Breast epithelium (tissue), 4 donors: ENCODE measurements around the gene LMX1B. TPM values are rescaled to one million over a fixed set of nuclear protein-coding genes. Genes with fewer than 3 reads are reported as not detected.
A peak's percentile ranks its signal among the peaks of the same experiment; 100 is the strongest.

Source experiments
- DNase-seq, 2 donors: peaks; one replicate each; pipeline ENCODE4 v3.0.0-alpha.2; 2019; ENCODE audit warnings: low spot score in 2 of 2
- H3K27ac ChIP-seq, 2 donors: fragments of 200-600 bp; sonication (generic) in 1 of 2; one replicate each; pipeline ENCODE4 v1.5.1; 2016 to 2019; ENCODE audit warnings: mild to moderate bottlenecking in 1 of 2
- H3K27me3 ChIP-seq, 2 donors: fragments of 200-600 bp; sonication (generic) in 1 of 2; one replicate each; pipeline versions ENCODE4 v1.5.1 to v1.6.0; 2017 to 2019; ENCODE audit warnings: control low read depth in 1 of 2, mild to moderate bottlenecking in 1 of 2
- H3K36me3 ChIP-seq: fragments of 200-600 bp; one replicate; pipeline ENCODE4 v1.5.1; 2019
- H3K4me1 ChIP-seq, 2 donors: fragments of 200-600 bp; sonication (generic); one replicate each; pipeline ENCODE4 v1.5.1; 2016 to 2019; ENCODE audit warnings: control low read depth in 1 of 2
- H3K4me3 ChIP-seq, 3 donors: fragments of 200-600 bp; sonication (generic); 1 replicate in 2 of 3; 2 replicates in 1 of 3; pipeline ENCODE4 v1.5.1; 2016 to 2019; ENCODE audit warnings: mild to moderate bottlenecking in 3 of 3, moderate library complexity in 2 of 3
- H3K9me3 ChIP-seq, 2 donors: fragments of 200-600 bp; sonication (generic) in 1 of 2; one replicate each; pipeline ENCODE4 v1.5.1; 2016 to 2019; ENCODE audit warnings: control low read depth in 1 of 2
- CTCF ChIP-seq, 3 donors: fragments of 450-650 bp; IDR thresholded peaks; one replicate each; pipeline ENCODE4 v1.5.1; 2016 to 2017; ENCODE audit warnings: antibody characterized with exemption in 3 of 3, mild to moderate bottlenecking in 3 of 3, moderate library complexity in 3 of 3
- POLR2A ChIP-seq: fragments of 450-650 bp; IDR thresholded peaks from one replicate; pipeline ENCODE4 v1.6.1; 2016; ENCODE audit warnings: antibody characterized with exemption, mild to moderate bottlenecking, moderate library complexity
- POLR2AphosphoS5 ChIP-seq, 3 donors: sonication (generic); formaldehyde crosslinking; IDR thresholded peaks; one replicate each; pipeline ENCODE4 v1.6.1; 2017; ENCODE audit warnings: antibody characterized with exemption in 3 of 3
- intact Hi-C: fragments of 100-400 bp; cut with DNase I; formaldehyde crosslinking; loops from one replicate; pipeline ENCODE4 v1.15.1; 2023; ENCODE audit warnings: low total_unique reads
- total RNA-seq, 3 donors: library from RNA; depleted of rRNA; stranded (reverse); fragments of >200 nt; gene quantifications; one replicate each; pipeline ENCODE4 v1.1.0, GENCODE V29; 2016

The LMX1B gene
- total RNA-seq, 3 donors from 2014 or later, result 0.16 to 20.3 (median 9.2) TPM

- Histone ChIP-seq H3K27me3 (peaks cover 4 to 22% of the 10 kb centered on the region in 2 donors), H3K36me3 (no peaks in the 10 kb centered on the region), H3K4me1 (peaks cover 0 to 11% of the 10 kb centered on the region in 2 donors), H3K4me3 (peak overlapping the region in 2 of 3 donors; percentile 66 to 84), H3K27ac (no peak overlapping the region), H3K9me3 (no peaks in the 10 kb centered on the region)
- intact Hi-C loops, result no loop called here
- no peak for TF ChIP-seq POLR2AphosphoS5 (IDR thresholded peaks at IDR 0.05)
- DNase-seq, result no peak
These were observed 2.5 kb upstream of the LMX1B start for GRCh38 chr9:126611193-126611591.

DNA sequence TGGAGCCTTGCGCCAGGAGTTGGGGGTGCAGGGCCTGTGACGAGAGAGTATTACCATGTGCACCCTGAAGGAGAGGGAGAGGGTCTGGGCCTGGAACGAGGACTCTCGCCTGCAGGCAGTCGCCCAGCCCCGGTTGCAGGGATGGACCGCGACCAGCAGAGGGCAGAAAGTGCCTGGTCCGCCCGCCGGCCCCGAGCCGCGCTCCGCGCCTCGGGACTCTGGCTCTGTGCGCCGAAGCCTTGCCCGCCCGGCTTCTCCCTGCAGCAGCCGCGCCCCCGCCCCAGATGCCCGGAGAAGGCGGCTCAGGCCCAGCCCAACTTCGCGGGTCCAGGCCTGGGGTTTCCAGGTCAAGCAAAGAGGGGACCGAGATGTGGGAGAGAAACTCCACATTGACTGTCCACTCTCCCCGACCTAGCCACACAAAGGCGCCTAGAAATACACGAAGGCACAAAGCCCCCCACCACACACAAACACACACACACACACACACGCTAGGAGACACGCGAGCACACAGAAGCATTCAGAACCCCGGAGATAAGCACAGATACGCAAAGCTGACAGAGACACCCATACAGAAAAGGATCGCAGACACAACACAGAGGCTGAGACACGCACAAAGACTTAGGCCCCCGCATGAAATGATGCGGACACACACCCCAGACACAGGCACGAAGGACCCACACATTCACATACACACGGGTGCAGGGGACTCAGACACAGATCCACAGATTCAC, 2.0 kb upstream of the LMX1B start:
- Histone ChIP-seq H3K4me3 (peak overlapping the region; percentile 24 to 84 (median 66)), H3K9me3 (no peaks in the 10 kb centered on the region), H3K27me3 (peaks cover 4 to 22% of the 10 kb centered on the region in 2 donors), H3K27ac (peak overlapping the region; percentile 70 to 93), H3K36me3 (no peaks in the 10 kb centered on the region), H3K4me1 (peaks cover 0 to 11% of the 10 kb centered on the region in 2 donors)
- intact Hi-C loops, result no loop called here
- peak in 1 of 2 donors; percentile 76 for DNase-seq
- no peak for TF ChIP-seq POLR2A
- TF ChIP-seq POLR2AphosphoS5 (IDR thresholded peaks at IDR 0.05), result no peak
- TF ChIP-seq CTCF (IDR thresholded peaks at IDR 0.05), result peak; percentile 73 to 87 (median 81)

GRCh38 chr9:126612326-126612812, 1.4 kb upstream of the LMX1B start:
- Histone ChIP-seq H3K27ac (peak overlapping the region; percentile 70 to 93), H3K4me3 (peak overlapping the region; percentile 24 to 84 (median 66)), H3K9me3 (no peaks in the 10 kb centered on the region), H3K4me1 (peaks cover 0 to 11% of the 10 kb centered on the region in 2 donors), H3K27me3 (peaks cover 4 to 22% of the 10 kb centered on the region in 2 donors), H3K36me3 (no peaks in the 10 kb centered on the region)
- no peak for DNase-seq
- intact Hi-C loops, result no loop called here
- TF ChIP-seq POLR2A, result no peak
- no peak for TF ChIP-seq POLR2AphosphoS5 (IDR thresholded peaks at IDR 0.05)
- TF ChIP-seq CTCF (IDR thresholded peaks at IDR 0.05), result no peak

DNA sequence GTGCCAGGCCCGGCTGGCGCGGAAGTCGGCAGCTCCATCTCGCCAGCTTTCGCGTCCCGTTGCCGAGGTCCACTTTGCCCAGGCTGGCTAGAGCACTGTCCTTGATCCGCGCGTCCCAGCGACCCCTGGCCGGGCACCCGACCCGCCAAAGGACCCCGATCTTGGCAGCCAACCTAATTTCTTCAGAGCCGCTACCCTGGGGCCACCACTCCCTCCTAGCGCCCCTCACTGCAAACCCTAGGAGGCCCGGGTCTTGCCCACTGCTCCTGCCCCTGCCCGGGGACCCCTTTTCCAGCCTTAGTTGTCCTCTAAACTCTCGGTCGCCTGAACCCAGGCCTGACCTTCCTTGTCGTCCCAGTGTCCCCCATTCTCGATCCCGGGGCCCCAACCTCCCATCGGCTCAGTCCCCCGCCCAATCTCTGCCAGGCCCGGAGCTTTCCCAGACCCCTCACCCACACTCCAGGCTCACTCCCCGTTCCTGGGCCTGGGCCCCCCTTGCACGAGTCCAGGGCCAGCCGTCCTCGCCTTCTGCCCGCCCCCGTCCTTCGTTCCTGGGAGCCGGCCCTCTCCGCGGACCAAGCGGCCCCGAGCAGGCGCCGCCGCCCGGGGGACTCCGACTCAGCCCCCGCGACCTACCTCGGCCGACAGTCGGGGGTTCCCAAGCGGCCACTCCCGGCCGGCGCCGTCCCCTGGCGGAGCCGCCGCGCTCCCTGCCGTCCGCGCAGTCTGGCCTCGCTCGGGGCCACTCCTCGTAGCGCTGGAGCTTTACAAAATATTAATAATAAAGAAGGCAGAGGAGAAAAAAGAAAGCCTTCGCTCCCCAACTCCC, 701 bp upstream of the LMX1B start:
- TF ChIP-seq CTCF (IDR thresholded peaks at IDR 0.05) (no peak), POLR2A (no peak), POLR2AphosphoS5 (IDR thresholded peaks at IDR 0.05) (no peak)
- peak overlapping the region; percentile 24 to 84 (median 66) for H3K4me3 ChIP-seq
- DNase-seq, result no peak
- no peaks in the 10 kb centered on the region for H3K36me3 ChIP-seq
- intact Hi-C loops, result no loop called here
- peaks cover 0 to 11% of the 10 kb centered on the region in 2 donors for H3K4me1 ChIP-seq
- H3K27me3 ChIP-seq, result peaks cover 4 to 22% of the 10 kb centered on the region in 2 donors
- H3K9me3 ChIP-seq, result no peaks in the 10 kb centered on the region
- peak overlapping the region; percentile 70 to 93 for H3K27ac ChIP-seq

DNA sequence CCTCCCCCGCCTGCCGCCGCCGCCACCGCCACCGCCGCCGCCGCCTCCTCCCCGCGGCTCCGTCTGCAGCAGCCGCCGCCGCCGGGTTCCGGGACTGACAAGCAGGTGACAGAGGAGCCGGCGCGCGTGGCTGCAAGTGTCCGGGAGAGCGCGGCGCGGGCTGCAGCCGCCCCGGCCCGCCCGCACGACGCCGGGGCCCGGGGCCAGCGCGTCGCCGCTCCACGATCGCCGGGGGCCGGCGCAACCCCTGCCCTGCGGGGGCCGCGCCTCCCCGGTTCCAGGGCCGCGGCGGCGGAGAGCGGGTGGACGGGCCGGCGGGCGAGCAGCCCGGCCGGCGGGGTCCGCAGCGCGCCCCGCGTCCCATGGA, 343 bp downstream of the LMX1B start:
- Histone ChIP-seq H3K36me3 (no peaks in the 10 kb centered on the region), H3K9me3 (no peaks in the 10 kb centered on the region), H3K4me3 (peak overlapping the region in 2 of 3 donors; percentile 66 to 84), H3K4me1 (peaks cover 0 to 11% of the 10 kb centered on the region in 2 donors), H3K27ac (peak overlapping the region; percentile 91 to 93), H3K27me3 (peaks cover 4 to 28% of the 10 kb centered on the region in 2 donors)
- TF ChIP-seq POLR2A (no peak), POLR2AphosphoS5 (IDR thresholded peaks at IDR 0.05) (no peak), CTCF (IDR thresholded peaks at IDR 0.05) (no peak)
- no peak for DNase-seq
- intact Hi-C loops, result no loop called here
